Gastrocnemius medialis (tissue), 4 donors: ENCODE data around the gene MYD88. TPM values are rescaled to one million over a fixed set of nuclear protein-coding genes. Genes with fewer than 3 reads are reported as not detected.

Experiments used
- ATAC-seq, 2 donors: fragments of 150-250 bp; one replicate each; pipeline ENCODE4 v1.9.1; 2016
- DNase-seq, 2 donors: peaks; one replicate each; pipeline ENCODE4 v3.0.0-alpha.2; 2019
- H3K27ac ChIP-seq, 4 donors: fragments of 200-600 bp; sonication (generic); 1 replicate in 1 of 4; 2 replicates in 3 of 4; pipeline ENCODE4 v1.5.1; 2016 to 2018; ENCODE audit warnings: mild to moderate bottlenecking in 2 of 4, moderate library complexity in 1 of 4
- H3K27me3 ChIP-seq, 3 donors: fragments of 200-600 bp; sonication (generic) in 2 of 3; 1 replicate in 1 of 3; 2 replicates in 2 of 3; pipeline versions ENCODE4 v1.5.1 to v1.6.0; 2016 to 2019; ENCODE audit warnings: mild to moderate bottlenecking in 1 of 3, moderate library complexity in 1 of 3
- H3K36me3 ChIP-seq, 2 donors: fragments of 200-600 bp; sonication (generic) in 1 of 2; one replicate each; pipeline ENCODE4 v1.5.1; 2017 to 2018
- H3K4me1 ChIP-seq, 2 donors: fragments of 200-600 bp; sonication (generic) in 1 of 2; one replicate each; pipeline ENCODE4 v1.5.1; 2016 to 2017; ENCODE audit warnings: mild to moderate bottlenecking in 2 of 2
- H3K4me3 ChIP-seq, 4 donors: fragments of 200-600 bp; sonication (generic) in 3 of 4; 1 replicate in 1 of 4; 2 replicates in 3 of 4; pipeline ENCODE4 v1.5.1; 2016 to 2019; ENCODE audit warnings: mild to moderate bottlenecking in 2 of 4
- H3K9me3 ChIP-seq, 3 donors: fragments of 200-600 bp; sonication (generic) in 2 of 3; 1 replicate in 1 of 3; 2 replicates in 2 of 3; pipeline ENCODE4 v1.5.1; 2016 to 2019
- CTCF ChIP-seq, 5 experiments: fragments of 450-650 bp in 3 of 5; fragments of 200-600 bp in 2 of 5; sonication (generic) in 2 of 5; IDR thresholded peaks in 4 of 5; conservative IDR thresholded peaks in 1 of 5; 1 replicate in 4 of 5; 2 replicates in 1 of 5; pipeline ENCODE4 v1.5.1; 2016 to 2019; ENCODE audit warnings: antibody characterized with exemption in 5 of 5, mild to moderate bottlenecking in 3 of 5, moderate library complexity in 3 of 5
- POLR2A ChIP-seq, 2 donors: fragments of 450-650 bp; IDR thresholded peaks; one replicate each; pipeline ENCODE4 v1.6.1; 2017; ENCODE audit warnings: antibody characterized with exemption in 2 of 2, mild to moderate bottlenecking in 2 of 2, moderate library complexity in 2 of 2
- in situ Hi-C, 4 donors: fragments of 200-750 bp; cut with MboI; loops; one replicate each; pipeline versions ENCODE4 v1.15.0 to v1.8.0; 2017; ENCODE audit warnings: low sequenced_read_pairs in 4 of 4
- intact Hi-C: fragments of 100-400 bp; cut with DNase I; formaldehyde crosslinking; loops from one replicate; pipeline ENCODE4 v1.15.1; 2023; ENCODE audit warnings: low total_unique reads
- total RNA-seq, 4 donors: library from RNA; depleted of rRNA; stranded (reverse); fragments of >200 nt; gene quantifications; one replicate each; pipeline versions ENCODE4 v1.1.0 to v1.2.3, GENCODE V29; 2016

The MYD88 gene
- total RNA-seq, 4 donors from 2014 or later: 2.1 to 6.6 (median 3.3) TPM

- TF ChIP-seq POLR2A (IDR thresholded peaks at IDR 0.05): no peak
- no peak for TF ChIP-seq CTCF (IDR thresholded peaks at IDR 0.05 in 4 of 5, conservative IDR thresholded peaks at IDR 0.05 in 1 of 5)
- ATAC-seq (no peak), DNase-seq (no peak)
- Histone ChIP-seq H3K27ac (no peak overlapping the region), H3K36me3 (no peaks in the 10 kb centered on the region), H3K9me3 (no peaks in the 10 kb centered on the region), H3K4me1 (no peaks in the 10 kb centered on the region), H3K27me3 (no peaks in the 10 kb centered on the region), H3K4me3 (no peak overlapping the region)
- in situ Hi-C loops: no loop called here
- intact Hi-C loops: no loop called here
These were observed 42.6 kb upstream of the MYD88 start for GRCh38 chr3:38095669-38096483.

- Histone ChIP-seq H3K4me1 (no peaks in the 10 kb centered on the region), H3K9me3 (no peaks in the 10 kb centered on the region), H3K36me3 (no peaks in the 10 kb centered on the region), H3K27ac (no peak overlapping the region), H3K27me3 (no peaks in the 10 kb centered on the region), H3K4me3 (no peak overlapping the region)
- no peak for DNase-seq
- ATAC-seq: no peak
- in situ Hi-C loops: no loop called here
- TF ChIP-seq POLR2A (IDR thresholded peaks at IDR 0.05): no peak
- no peak for TF ChIP-seq CTCF (IDR thresholded peaks at IDR 0.05 in 4 of 5, conservative IDR thresholded peaks at IDR 0.05 in 1 of 5)
- intact Hi-C loops: no loop called here
These were observed 40.8 kb upstream of the MYD88 start for GRCh38 chr3:38097446-38098375.

- ATAC-seq: no peak
- no peak for TF ChIP-seq POLR2A (IDR thresholded peaks at IDR 0.05)
- no peak for TF ChIP-seq CTCF (IDR thresholded peaks at IDR 0.05 in 4 of 5, conservative IDR thresholded peaks at IDR 0.05 in 1 of 5)
- Histone ChIP-seq H3K4me1 (no peaks in the 10 kb centered on the region), H3K27me3 (no peaks in the 10 kb centered on the region), H3K9me3 (no peaks in the 10 kb centered on the region), H3K27ac (no peak overlapping the region), H3K36me3 (no peaks in the 10 kb centered on the region), H3K4me3 (no peak overlapping the region)
- intact Hi-C loops: no loop called here
- no peak for DNase-seq
- in situ Hi-C loops: no loop called here
These were observed 40.1 kb upstream of the MYD88 start for GRCh38 chr3:38098376-38098723.

GRCh38 chr3:38099518-38099917, 38.9 kb upstream of the MYD88 start:
- TF ChIP-seq POLR2A (IDR thresholded peaks at IDR 0.05) (no peak), CTCF (IDR thresholded peaks at IDR 0.05 in 4 of 5, conservative IDR thresholded peaks at IDR 0.05 in 1 of 5) (no peak)
- H3K4me1 ChIP-seq: no peaks in the 10 kb centered on the region
- intact Hi-C loops (no loop called here), in situ Hi-C loops (no loop called here)
- no peak for DNase-seq
- no peaks in the 10 kb centered on the region for H3K36me3 ChIP-seq
- H3K9me3 ChIP-seq: no peaks in the 10 kb centered on the region
- no peaks in the 10 kb centered on the region for H3K27me3 ChIP-seq
- no peak for ATAC-seq
- H3K4me3 ChIP-seq: no peak overlapping the region
- H3K27ac ChIP-seq: no peak overlapping the region
